Measurements from ENCODE around the gene CENPS.

DNA sequence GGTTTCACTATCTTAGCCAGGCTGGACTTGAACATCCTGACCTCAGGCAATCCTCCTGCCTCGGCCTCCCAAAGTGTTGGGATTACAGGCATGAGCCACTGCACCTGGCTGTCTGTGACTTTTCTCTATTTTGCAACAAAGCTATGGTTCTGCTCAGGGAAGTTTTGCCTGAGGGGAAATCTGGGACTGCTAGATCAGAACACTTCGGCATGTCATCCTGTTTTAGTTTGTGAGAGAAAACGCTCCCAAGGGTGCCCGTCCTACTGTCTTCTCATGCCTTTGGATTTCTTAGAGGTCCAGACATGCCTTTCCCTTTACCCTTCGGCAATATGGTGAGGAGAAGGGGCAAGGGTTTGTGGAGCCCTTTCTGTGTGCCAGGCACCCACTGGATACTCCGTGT lies 14.0 kb downstream of the CENPS start:
- TF ChIP-seq POLR2A (IDR thresholded peaks at IDR 0.05), result no peak
- TF ChIP-seq, protein P1, sequence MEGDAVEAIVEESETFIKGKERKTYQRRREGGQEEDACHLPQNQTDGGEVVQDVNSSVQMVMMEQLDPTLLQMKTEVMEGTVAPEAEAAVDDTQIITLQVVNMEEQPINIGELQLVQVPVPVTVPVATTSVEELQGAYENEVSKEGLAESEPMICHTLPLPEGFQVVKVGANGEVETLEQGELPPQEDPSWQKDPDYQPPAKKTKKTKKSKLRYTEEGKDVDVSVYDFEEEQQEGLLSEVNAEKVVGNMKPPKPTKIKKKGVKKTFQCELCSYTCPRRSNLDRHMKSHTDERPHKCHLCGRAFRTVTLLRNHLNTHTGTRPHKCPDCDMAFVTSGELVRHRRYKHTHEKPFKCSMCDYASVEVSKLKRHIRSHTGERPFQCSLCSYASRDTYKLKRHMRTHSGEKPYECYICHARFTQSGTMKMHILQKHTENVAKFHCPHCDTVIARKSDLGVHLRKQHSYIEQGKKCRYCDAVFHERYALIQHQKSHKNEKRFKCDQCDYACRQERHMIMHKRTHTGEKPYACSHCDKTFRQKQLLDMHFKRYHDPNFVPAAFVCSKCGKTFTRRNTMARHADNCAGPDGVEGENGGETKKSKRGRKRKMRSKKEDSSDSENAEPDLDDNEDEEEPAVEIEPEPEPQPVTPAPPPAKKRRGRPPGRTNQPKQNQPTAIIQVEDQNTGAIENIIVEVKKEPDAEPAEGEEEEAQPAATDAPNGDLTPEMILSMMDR (IDR thresholded peaks at IDR 0.05), result no peak

All from tibial nerve (tissue), 3 donors.